Neural progenitor cell (in vitro differentiated cells): ENCODE measurements around the gene IPP.

Experiments
- EZH2 ChIP-seq: fragments of 200-600 bp; sonication (generic); IDR thresholded peaks from 2 replicates; pipeline ENCODE4 v1.6.1; 2017; ENCODE audit warnings: antibody characterized with exemption, mild to moderate bottlenecking, moderate library complexity
- EZH2phosphoT487 ChIP-seq: fragments of 200-600 bp; sonication (generic); IDR thresholded peaks from 2 replicates; pipeline ENCODE4 v1.6.1; 2017; ENCODE audit warnings: antibody characterized with exemption
- TF ChIP-seq, protein P1 (sequence below): fragments of 200-600 bp; sonication (generic); IDR thresholded peaks from 2 replicates; pipeline ENCODE4 v1.5.1; 2017; ENCODE audit warnings: antibody characterized with exemption, mild to moderate bottlenecking

DNA sequence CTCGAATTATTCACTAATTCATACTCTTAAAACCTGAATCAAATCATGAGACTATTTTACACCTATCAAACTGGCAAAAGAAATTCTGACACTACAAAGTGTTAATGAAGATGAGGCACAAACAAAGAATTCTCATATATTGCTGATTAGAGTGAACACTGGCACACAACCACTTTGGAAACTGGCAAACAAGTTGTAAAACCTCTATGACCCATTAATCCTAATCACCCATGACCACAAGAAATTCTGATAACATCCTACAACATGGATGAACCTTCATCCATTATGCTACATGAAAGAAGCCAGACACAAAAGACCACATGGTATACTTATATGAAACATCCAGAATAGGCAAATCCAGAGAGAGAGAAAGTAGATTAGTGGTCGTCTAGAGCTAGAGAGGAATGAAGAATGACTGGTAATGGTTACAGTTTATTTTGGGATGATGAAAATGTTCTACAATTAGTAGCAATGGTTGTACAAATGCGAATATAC, 72.7 kb downstream of the IPP start:
- TF ChIP-seq, protein P1, sequence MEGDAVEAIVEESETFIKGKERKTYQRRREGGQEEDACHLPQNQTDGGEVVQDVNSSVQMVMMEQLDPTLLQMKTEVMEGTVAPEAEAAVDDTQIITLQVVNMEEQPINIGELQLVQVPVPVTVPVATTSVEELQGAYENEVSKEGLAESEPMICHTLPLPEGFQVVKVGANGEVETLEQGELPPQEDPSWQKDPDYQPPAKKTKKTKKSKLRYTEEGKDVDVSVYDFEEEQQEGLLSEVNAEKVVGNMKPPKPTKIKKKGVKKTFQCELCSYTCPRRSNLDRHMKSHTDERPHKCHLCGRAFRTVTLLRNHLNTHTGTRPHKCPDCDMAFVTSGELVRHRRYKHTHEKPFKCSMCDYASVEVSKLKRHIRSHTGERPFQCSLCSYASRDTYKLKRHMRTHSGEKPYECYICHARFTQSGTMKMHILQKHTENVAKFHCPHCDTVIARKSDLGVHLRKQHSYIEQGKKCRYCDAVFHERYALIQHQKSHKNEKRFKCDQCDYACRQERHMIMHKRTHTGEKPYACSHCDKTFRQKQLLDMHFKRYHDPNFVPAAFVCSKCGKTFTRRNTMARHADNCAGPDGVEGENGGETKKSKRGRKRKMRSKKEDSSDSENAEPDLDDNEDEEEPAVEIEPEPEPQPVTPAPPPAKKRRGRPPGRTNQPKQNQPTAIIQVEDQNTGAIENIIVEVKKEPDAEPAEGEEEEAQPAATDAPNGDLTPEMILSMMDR, result no peak
- no peak for TF ChIP-seq EZH2phosphoT487
- TF ChIP-seq EZH2, result no peak
